Kidney (tissue), 22 donors: ENCODE data around the gene ABHD6. TPM values are rescaled to one million over a fixed set of nuclear protein-coding genes. Genes with fewer than 3 reads are reported as not detected.

Experiments
- DNase-seq, 5 donors: peaks; one replicate each; pipeline ENCODE4 v3.0.0-alpha.2; 2013 to 2020
- FAIRE-seq: peaks from 2 replicates; lab custom pipeline; 2012; peaks lifted over from hg19 to GRCh38; lab: Jason Lieb, UNC
- H3K27ac ChIP-seq, 2 donors: one replicate each; pipeline ENCODE4 v1.7.0; 2013; ENCODE audit warnings: low read depth in 2 of 2, low read length in 2 of 2, inconsistent platforms in 1 of 2
- H3K27me3 ChIP-seq: one replicate; pipeline ENCODE4 v1.7.1; 2013; ENCODE audit warnings: low read length, inconsistent platforms; ENCODE audit not compliant: control insufficient read depth, insufficient read depth
- H3K36me3 ChIP-seq, 3 donors: one replicate each; pipeline versions ENCODE4 v1.7.0 to v1.7.1; 2013; ENCODE audit warnings: low read length in 3 of 3, control low read depth in 1 of 3, inconsistent platforms in 1 of 3; ENCODE audit not compliant: insufficient read depth in 3 of 3, control insufficient read depth in 2 of 3
- H3K4me1 ChIP-seq, 3 donors: one replicate each; pipeline versions ENCODE4 v1.7.0 to v1.7.1; 2013; ENCODE audit warnings: low read length in 3 of 3, inconsistent platforms in 1 of 3, low read depth in 1 of 3; ENCODE audit not compliant: control insufficient read depth in 2 of 3, insufficient read depth in 2 of 3
- H3K4me3 ChIP-seq, 3 donors: one replicate each; pipeline versions ENCODE4 v1.7.0 to v1.8.1; 2013; ENCODE audit warnings: low read length in 3 of 3, control low read depth in 1 of 3, inconsistent platforms in 1 of 3
- H3K9ac ChIP-seq, 3 donors: one replicate each; pipeline versions ENCODE4 v1.7.0 to v1.7.1; 2013; ENCODE audit warnings: low read length in 3 of 3, control low read depth in 1 of 3, inconsistent platforms in 1 of 3
- H3K9me3 ChIP-seq, 3 donors: one replicate each; pipeline versions ENCODE4 v1.7.0 to v1.7.1; 2013; ENCODE audit warnings: low read length in 3 of 3, control low read depth in 1 of 3, inconsistent platforms in 1 of 3; ENCODE audit not compliant: control insufficient read depth in 2 of 3, insufficient read depth in 1 of 3
- CTCF ChIP-seq: IDR thresholded peaks from 3 replicates; pipeline ENCODE4 v1.5.1; 2012; ENCODE audit warnings: mild to moderate bottlenecking, moderate library complexity, borderline replicate concordance; ENCODE audit not compliant: insufficient read depth; ENCODE audit errors: extremely low read depth
- intact Hi-C: fragments of 100-400 bp; cut with DNase I; formaldehyde crosslinking; loops from one replicate; pipeline ENCODE4 v1.11.1; 2022
- long read RNA-seq, 10 donors: library from polyadenylated mRNA in 1 of 10; unstranded in 1 of 10; transcript quantifications; one replicate each; pipeline ENCODE4 v2.0.0 and lab custom pipeline, GENCODE V29; 2021 to 2026
- polyA plus RNA-seq: library from polyadenylated mRNA; stranded (reverse); fragments of 350-450 nt; fragmentation: Illumina TruSeq; extraction: RNeasy Lipid Tissue Mini Kit (QIAGEN cat#74804); gene quantifications from one replicate; pipeline ENCODE4 v1.2.3, GENCODE V29; 2014; ENCODE audit warnings: low read depth, low replicate concordance; ENCODE audit not compliant: insufficient read depth
- total RNA-seq: library from RNA; stranded (reverse); fragmentation: NEBNext Ultra II Directional; extraction: Animal tissue kit (Norgen Biotek cat#: 25700); gene quantifications from one replicate; pipeline ENCODE4 v1.2.1, GENCODE V29; 2021
- donor health status: control.
- donor health status: control.
- donor health status: control.
- donor health status: control.
- donor health status: control.
- donor health status: DM: yes; HTN: yes; CAD: no.
- donor health status: Normal renal cell carcinoma (clear cell type).

The ABHD6 gene
- total RNA-seq (10.2 TPM), polyA plus RNA-seq (21.4 TPM)
- long read RNA-seq, donor 1, partial matches to known transcripts = 0 of 2 reads
- long read RNA-seq, donor 1, other reads (novel, unspliced or antisense) = 0 of 2 reads
- long read RNA-seq, donor 2, partial matches to known transcripts = 0 of 3 reads
- long read RNA-seq, donor 2, other reads (novel, unspliced or antisense) = 0 of 3 reads
- long read RNA-seq, donor 3, partial matches to known transcripts = 10 of 13 reads
- long read RNA-seq, donor 3, other reads (novel, unspliced or antisense) = 0 of 13 reads
- long read RNA-seq, donor 4, partial matches to known transcripts = 6 of 11 reads
- long read RNA-seq, donor 4, other reads (novel, unspliced or antisense) = 0 of 11 reads
- long read RNA-seq, donor 5 = 0 reads
- long read RNA-seq, donor 6 = 0 reads
- long read RNA-seq, donor 7, transcript ABHD6-201 (9 exons, 2,393 nt) = major isoform, 5 of 13 reads
- long read RNA-seq, donor 7, partial matches to known transcripts = 2 of 13 reads
- long read RNA-seq, donor 7, other reads (novel, unspliced or antisense) = 4 of 13 reads
- long read RNA-seq, donor 8, partial matches to known transcripts = 0 of 2 reads
- long read RNA-seq, donor 8, other reads (novel, unspliced or antisense) = 0 of 2 reads
- long read RNA-seq, donor 9, partial matches to known transcripts = 0 of 1 reads
- long read RNA-seq, donor 9, other reads (novel, unspliced or antisense) = 0 of 1 reads
- long read RNA-seq, donor 10, partial matches to known transcripts = 0 of 5 reads
- long read RNA-seq, donor 10, other reads (novel, unspliced or antisense) = 0 of 5 reads

GRCh38 chr3:58237238-58237940 lies at the start of gene ABHD6:
Gene ABHD6 (plus strand): TSS chr3:58237792. CDS start chr3:58256587, 18,795 bp downstream.
- TF ChIP-seq CTCF = peak; percentile 41
- peak within 1 kb of the TSS; percentile 59 to 95 (median 93) for H3K9ac ChIP-seq
- H3K27me3 ChIP-seq = no peaks in the 10 kb centered on the region
- no peaks in the 10 kb centered on the region for H3K36me3 ChIP-seq
- peak within 1 kb of the TSS; percentile 71 to 74 for H3K27ac ChIP-seq
- intact Hi-C loops = no loop called here
- FAIRE-seq (no peak), DNase-seq (peak; percentile 84 to 92 (median 87))
- H3K9me3 ChIP-seq = no peaks in the 10 kb centered on the region
- H3K4me1 ChIP-seq = peaks cover 0 to 15% (median 10%) of the 10 kb centered on the region in 3 donors
- peak within 1 kb of the TSS; percentile 74 to 96 (median 92) for H3K4me3 ChIP-seq

- H3K4me3 ChIP-seq = no peak overlapping the region
- no peaks in the 10 kb centered on the region for H3K36me3 ChIP-seq
- no peaks in the 10 kb centered on the region for H3K27me3 ChIP-seq
- DNase-seq = no peak
- H3K4me1 ChIP-seq = no peaks in the 10 kb centered on the region
- TF ChIP-seq CTCF = no peak
- FAIRE-seq = no peak
- H3K9ac ChIP-seq = no peak overlapping the region
- H3K27ac ChIP-seq = no peak overlapping the region
- intact Hi-C loops = loop anchor here (5.0 kb wide), 1 partner anchor 114 kb away; no protein-coding TSS in a partner anchor
- H3K9me3 ChIP-seq = no peaks in the 10 kb centered on the region
These were observed 49.4 kb upstream of the ABHD6 start for GRCh38 chr3:58188173-58188564.

- no peak for TF ChIP-seq CTCF
- no peaks in the 10 kb centered on the region for H3K27me3 ChIP-seq
- no peak overlapping the region for H3K27ac ChIP-seq
- no peak overlapping the region for H3K9ac ChIP-seq
- H3K4me3 ChIP-seq = no peak overlapping the region
- H3K4me1 ChIP-seq = no peaks in the 10 kb centered on the region
- no peak for DNase-seq
- intact Hi-C loops = loop anchor here (5.0 kb wide), 1 partner anchor 113 kb away; no protein-coding TSS in a partner anchor
- H3K9me3 ChIP-seq = no peaks in the 10 kb centered on the region
- H3K36me3 ChIP-seq = no peaks in the 10 kb centered on the region
- FAIRE-seq = no peak
These were observed 48.6 kb upstream of the ABHD6 start for GRCh38 chr3:58188921-58189451.
